Ovary (tissue), 9 donors: ENCODE data around the gene HIVEP3. TPM values are rescaled to one million over a fixed set of nuclear protein-coding genes. Genes with fewer than 3 reads are reported as not detected.

Source experiments
- DNase-seq, 5 donors: peaks; one replicate each; pipeline ENCODE4 v3.0.0-alpha.2; 2019 to 2020
- H3K27ac ChIP-seq, 2 donors: fragments of 200-600 bp; one replicate each; pipeline versions ENCODE4 v1.5.1 to v1.8.0; 2019 to 2022
- H3K27me3 ChIP-seq: fragments of 200-600 bp; one replicate; pipeline ENCODE4 v1.8.0; 2022
- H3K36me3 ChIP-seq: fragments of 200-600 bp; sonication (generic); one replicate; pipeline ENCODE4 v1.5.1; 2019
- H3K4me1 ChIP-seq: one replicate; pipeline ENCODE4 v1.8.1; 2013; ENCODE audit warnings: mild to moderate bottlenecking, moderate library complexity; ENCODE audit not compliant: insufficient read depth
- H3K4me3 ChIP-seq: fragments of 200-600 bp; sonication (generic); one replicate; pipeline ENCODE4 v1.5.1; 2017
- H3K9me3 ChIP-seq, 2 donors: fragments of 200-600 bp in 1 of 2; sonication (generic) in 1 of 2; one replicate each; pipeline versions ENCODE4 v1.5.1 to v1.8.1; 2013 to 2019; ENCODE audit warnings: mild to moderate bottlenecking in 1 of 2, moderate library complexity in 1 of 2
- EP300 ChIP-seq: sonication (generic); formaldehyde crosslinking; IDR thresholded peaks from one replicate; pipeline ENCODE4 v1.6.1; 2017; ENCODE audit warnings: antibody characterized with exemption
- POLR2A ChIP-seq: fragments of 450-650 bp; IDR thresholded peaks from one replicate; pipeline ENCODE4 v1.6.1; 2017; ENCODE audit warnings: antibody characterized with exemption, mild to moderate bottlenecking, moderate library complexity
- WGBS, 3 donors: extraction: QIAGEN DNeasy Blood & Tissue Kit in 1 of 3; methylation state at CpG; one replicate each; pipeline versions ENCODE4 v1.1.5 to v1.1.7; 2013 to 2017; 5-methylcytosine and 5-hydroxymethylcytosine counted together
- intact Hi-C, 4 donors: fragments of 100-400 bp; cut with DNase I; formaldehyde crosslinking; loops; one replicate each; pipeline versions ENCODE4 v1.11.0 to v1.15.1; 2022 to 2023
- polyA plus RNA-seq, 2 donors: library from polyadenylated mRNA; stranded (reverse); fragments of 200-250 nt in 1 of 2; fragments of 350-450 nt in 1 of 2; fragmentation: Illumina TruSeq in 1 of 2; extraction: RNeasy Lipid Tissue Mini Kit (QIAGEN cat#74804) in 1 of 2; gene quantifications; one replicate each; pipeline ENCODE4 v1.2.3, GENCODE V29; 2013 to 2014
- total RNA-seq, 7 donors: library from RNA; depleted of rRNA in 2 of 7; stranded (reverse); fragments of >200 nt in 2 of 7; fragmentation: NEBNext Ultra II Directional in 3 of 7; extraction: Animal tissue kit (Norgen Biotek cat#: 25700) in 3 of 7; gene quantifications; one replicate each; pipeline versions ENCODE4 v1.1.0 to v1.2.4, GENCODE V29; 2016 to 2023
- TF ChIP-seq, protein P1 (sequence below), 3 donors: fragments of 450-650 bp in 2 of 3; fragments of 200-600 bp in 1 of 3; IDR thresholded peaks; one replicate each; pipeline versions ENCODE4 v1.5.1 to v1.8.0; 2016 to 2022; ENCODE audit warnings: antibody characterized with exemption in 3 of 3, mild to moderate bottlenecking in 1 of 3
- donor health status: DM: no; HTN: no; CAD: no; lungs with moderate emphysema.
- donor health status: DM: no; HTN: no; CAD: no.
- donor health status: Bipolar disorder and iron deficiency.
- donor health status: DM: yes; HTN: yes; CAD: no.
- donor health status: DM: no; HTN: no; CAD: no.
- donor health status: DM: yes; HTN: yes; CAD: no.

Gene HIVEP3
- total and polyA plus RNA-seq, 9 donors, result 3.0 to 7.5 (median 5.2) TPM

DNA sequence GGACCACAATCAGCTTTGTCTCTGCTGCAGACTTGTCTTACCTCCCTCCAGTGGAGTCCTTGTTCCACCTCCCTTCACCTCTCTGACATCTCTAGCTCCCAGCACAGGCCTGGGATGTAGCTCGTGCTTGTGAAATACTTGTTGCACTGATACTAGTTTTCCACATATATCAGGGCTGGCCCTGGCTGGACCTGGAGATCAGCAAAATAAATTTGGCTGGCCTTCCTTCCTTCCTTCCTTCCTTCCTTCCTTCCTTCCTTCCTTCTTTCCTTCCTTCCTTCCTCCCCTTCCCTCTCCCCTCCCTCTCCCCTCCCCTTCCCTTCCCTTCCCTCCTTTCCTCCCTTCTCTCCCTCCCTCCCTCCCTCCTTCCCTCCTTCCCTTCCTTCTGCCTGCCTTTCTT, 196.5 kb downstream of the HIVEP3 start:
- DNase-seq, result no peak
- Histone ChIP-seq H3K27me3 (no peaks in the 10 kb centered on the region), H3K9me3 (no peaks in the 10 kb centered on the region), H3K36me3 (no peaks in the 10 kb centered on the region), H3K4me1 (no peaks in the 10 kb centered on the region), H3K4me3 (no peak overlapping the region), H3K27ac (no peak overlapping the region)
- 71 to 81% (median 73%) methylated on average over 1 of the region's 1 CpG for WGBS, 3 donors
- TF ChIP-seq, protein P1, sequence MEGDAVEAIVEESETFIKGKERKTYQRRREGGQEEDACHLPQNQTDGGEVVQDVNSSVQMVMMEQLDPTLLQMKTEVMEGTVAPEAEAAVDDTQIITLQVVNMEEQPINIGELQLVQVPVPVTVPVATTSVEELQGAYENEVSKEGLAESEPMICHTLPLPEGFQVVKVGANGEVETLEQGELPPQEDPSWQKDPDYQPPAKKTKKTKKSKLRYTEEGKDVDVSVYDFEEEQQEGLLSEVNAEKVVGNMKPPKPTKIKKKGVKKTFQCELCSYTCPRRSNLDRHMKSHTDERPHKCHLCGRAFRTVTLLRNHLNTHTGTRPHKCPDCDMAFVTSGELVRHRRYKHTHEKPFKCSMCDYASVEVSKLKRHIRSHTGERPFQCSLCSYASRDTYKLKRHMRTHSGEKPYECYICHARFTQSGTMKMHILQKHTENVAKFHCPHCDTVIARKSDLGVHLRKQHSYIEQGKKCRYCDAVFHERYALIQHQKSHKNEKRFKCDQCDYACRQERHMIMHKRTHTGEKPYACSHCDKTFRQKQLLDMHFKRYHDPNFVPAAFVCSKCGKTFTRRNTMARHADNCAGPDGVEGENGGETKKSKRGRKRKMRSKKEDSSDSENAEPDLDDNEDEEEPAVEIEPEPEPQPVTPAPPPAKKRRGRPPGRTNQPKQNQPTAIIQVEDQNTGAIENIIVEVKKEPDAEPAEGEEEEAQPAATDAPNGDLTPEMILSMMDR (IDR thresholded peaks at IDR 0.05), result no peak
- no peak for TF ChIP-seq POLR2A
- TF ChIP-seq EP300, result no peak
- intact Hi-C loops, result no loop called here

DNA sequence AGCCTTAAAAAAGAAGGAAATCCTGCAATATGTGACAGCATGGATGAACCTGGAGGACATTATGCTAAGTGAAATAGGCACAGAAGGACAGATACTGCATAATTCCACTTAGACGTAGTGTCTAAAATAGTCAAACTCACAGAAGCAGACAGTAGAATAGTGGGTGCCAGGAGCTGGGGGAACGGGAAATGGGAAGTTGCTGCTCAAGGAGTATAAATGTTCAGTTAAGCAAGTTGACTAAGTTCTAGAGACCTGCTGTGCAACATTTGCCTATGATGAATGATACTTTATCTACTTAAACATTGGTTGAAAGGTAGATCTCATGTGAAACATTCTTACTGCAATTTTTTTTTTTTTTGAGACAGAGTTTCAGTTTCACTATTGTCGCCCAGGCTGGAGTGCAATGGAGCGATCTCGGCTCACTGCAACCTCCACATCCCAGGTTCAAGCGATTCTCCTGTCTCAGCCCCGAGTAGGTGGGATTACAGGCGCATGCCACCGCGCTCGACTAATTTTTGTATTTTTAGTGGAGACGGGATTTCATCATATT, 197.8 kb downstream of the HIVEP3 start:
- WGBS, 3 donors, result 92 to 93% (median 93%) methylated on average over 12 of the region's 12 CpGs
- no peak for TF ChIP-seq POLR2A
- TF ChIP-seq, protein P1 (IDR thresholded peaks at IDR 0.05), result no peak
- intact Hi-C loops, result no loop called here

DNA sequence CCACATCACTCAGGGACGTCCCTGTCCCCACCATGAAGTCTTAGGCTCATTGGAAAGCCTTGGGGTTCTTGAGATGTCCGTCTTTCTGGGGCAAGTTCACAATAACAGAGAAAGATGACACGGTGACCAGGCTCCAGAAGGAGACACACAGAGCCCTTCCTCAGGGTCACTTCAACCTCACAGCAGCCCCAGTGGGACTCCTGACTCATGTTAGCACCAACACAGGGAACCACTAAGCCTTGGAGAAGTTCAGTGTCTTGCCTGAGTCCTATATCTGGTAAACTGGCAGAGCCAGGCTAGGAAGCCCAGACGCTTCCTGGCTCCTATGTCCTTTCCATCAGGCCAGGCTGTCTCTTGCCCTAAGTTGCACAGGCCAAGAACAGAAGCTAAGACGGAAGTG, 199.1 kb downstream of the HIVEP3 start:
- no peak overlapping the region for H3K27ac ChIP-seq
- H3K4me3 ChIP-seq, result no peak overlapping the region
- DNase-seq, result no peak
- TF ChIP-seq, protein P1 (IDR thresholded peaks at IDR 0.05), result no peak
- no peak for TF ChIP-seq EP300
- TF ChIP-seq POLR2A, result no peak
- intact Hi-C loops, result no loop called here
- no peaks in the 10 kb centered on the region for H3K27me3 ChIP-seq
- no peaks in the 10 kb centered on the region for H3K9me3 ChIP-seq
- no peaks in the 10 kb centered on the region for H3K36me3 ChIP-seq
- 90 to 95% (median 94%) methylated on average over 5 of the region's 5 CpGs for WGBS, 3 donors
- H3K4me1 ChIP-seq, result no peaks in the 10 kb centered on the region

More for the DNA sequence above, 197.8 kb downstream of the HIVEP3 start:
- Histone ChIP-seq H3K27me3 (no peaks in the 10 kb centered on the region), H3K27ac (no peak overlapping the region), H3K36me3 (no peaks in the 10 kb centered on the region), H3K4me1 (no peaks in the 10 kb centered on the region), H3K4me3 (no peak overlapping the region), H3K9me3 (no peaks in the 10 kb centered on the region)
- no peak for DNase-seq

DNA sequence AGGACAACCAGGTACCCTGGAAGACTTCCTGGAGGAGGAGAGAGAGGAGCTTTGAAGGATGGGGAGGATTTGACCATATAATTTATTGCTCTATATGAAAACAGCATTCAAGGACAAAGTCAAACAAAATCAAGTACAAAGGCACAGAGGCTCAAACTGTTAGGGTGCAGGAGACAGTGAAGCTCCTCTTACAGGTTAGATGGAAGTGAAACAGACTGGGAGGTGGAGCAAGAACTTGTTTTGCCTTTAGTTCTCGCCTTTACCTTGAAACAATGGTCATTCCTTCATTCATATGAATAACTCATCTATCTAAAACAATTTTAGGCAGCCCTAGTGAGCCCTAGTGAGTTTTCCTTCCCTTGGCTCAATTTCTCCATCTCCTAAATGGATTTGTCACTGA, 199.6 kb downstream of the HIVEP3 start:
- intact Hi-C loops, result no loop called here
- H3K27me3 ChIP-seq, result no peaks in the 10 kb centered on the region
- 91 to 100% (median 98%) methylated on average over 1 of the region's 1 CpG for WGBS, 3 donors

More for the DNA sequence above, 199.6 kb downstream of the HIVEP3 start:
- TF ChIP-seq POLR2A (no peak), EP300 (no peak)
- TF ChIP-seq, protein P1 (IDR thresholded peaks at IDR 0.05), result no peak
- H3K9me3 ChIP-seq, result no peaks in the 10 kb centered on the region
- H3K4me3 ChIP-seq, result no peak overlapping the region
- H3K27ac ChIP-seq, result no peak overlapping the region
- no peaks in the 10 kb centered on the region for H3K4me1 ChIP-seq
- no peaks in the 10 kb centered on the region for H3K36me3 ChIP-seq
- no peak for DNase-seq
